ENCODE results near the gene KCNH8. TPM values are rescaled to one million over a fixed set of nuclear protein-coding genes. Genes with fewer than 3 reads are reported as not detected.

The KCNH8 gene
- total RNA-seq, 1 experiment from 2014 or later, result 0.19 TPM

GRCh38 chr3:19264424-19264823 lies 116.1 kb downstream of the KCNH8 start:
- no peaks in the 10 kb centered on the region for H3K9me2 ChIP-seq (replicated peaks; ENCODE audit: insufficient read depth, low read length)
- H3K79me2 ChIP-seq (ENCODE audit: low read length), result no peaks in the 10 kb centered on the region
- H3K27me3 ChIP-seq (ENCODE audit: low read length), result no peaks in the 10 kb centered on the region
- DNase-seq, result no peak
- no peak overlapping the region for H2AFZ ChIP-seq (ENCODE audit: low read length)
- no peaks in the 10 kb centered on the region for H3K36me3 ChIP-seq (ENCODE audit: insufficient read depth, low read length)
- no peak overlapping the region for H3K4me3 ChIP-seq (ENCODE audit: low read length)
- peaks cover 13% of the 10 kb centered on the region; the same call in 1 of the 2 replicates for H3K9me3 ChIP-seq (ENCODE audit: low read length)
- H3K4me2 ChIP-seq (ENCODE audit: low read depth, low read length, poor library complexity, severe bottlenecking), result no peak overlapping the region
- no peak overlapping the region for H3K27ac ChIP-seq (ENCODE audit: low read length)
- no peak overlapping the region for H3K9ac ChIP-seq (ENCODE audit: low read length)
- no peaks in the 10 kb centered on the region for H4K20me1 ChIP-seq (ENCODE audit: insufficient read depth, low read depth, low read length)
- no peaks in the 10 kb centered on the region for H3K4me1 ChIP-seq (ENCODE audit: low read length)

GRCh38 chr3:19267040-19267439 lies 118.7 kb downstream of the KCNH8 start:
- H3K27me3 ChIP-seq (ENCODE audit: low read length), result no peaks in the 10 kb centered on the region
- no peak for DNase-seq

GRCh38 chr3:19270481-19270880 lies 122.2 kb downstream of the KCNH8 start:
- Histone ChIP-seq H2AFZ (ENCODE audit: low read length) (no peak overlapping the region), H3K9ac (ENCODE audit: low read length) (no peak overlapping the region), H3K9me2 (replicated peaks; ENCODE audit: insufficient read depth, low read length) (no peaks in the 10 kb centered on the region), H3K4me1 (ENCODE audit: low read length) (no peaks in the 10 kb centered on the region), H3K27me3 (ENCODE audit: low read length) (no peaks in the 10 kb centered on the region), H3K79me2 (ENCODE audit: low read length) (no peaks in the 10 kb centered on the region), H3K36me3 (ENCODE audit: insufficient read depth, low read length) (no peaks in the 10 kb centered on the region), H3K9me3 (ENCODE audit: low read length) (peaks cover 4% of the 10 kb centered on the region; the same call in 1 of the 2 replicates), H3K27ac (ENCODE audit: low read length) (no peak overlapping the region), H3K4me2 (ENCODE audit: low read depth, low read length, poor library complexity, severe bottlenecking) (no peak overlapping the region), H3K4me3 (ENCODE audit: low read length) (no peak overlapping the region), H4K20me1 (ENCODE audit: insufficient read depth, low read depth, low read length) (no peaks in the 10 kb centered on the region)
- no peak for DNase-seq

More at GRCh38 chr3:19267040-19267439, 118.7 kb downstream of the KCNH8 start:
- H3K9me2 ChIP-seq (replicated peaks; ENCODE audit: insufficient read depth, low read length), result no peaks in the 10 kb centered on the region
- H3K4me3 ChIP-seq (ENCODE audit: low read length), result no peak overlapping the region
- H3K36me3 ChIP-seq (ENCODE audit: insufficient read depth, low read length), result no peaks in the 10 kb centered on the region
- H3K9me3 ChIP-seq (ENCODE audit: low read length), result peaks cover 6% of the 10 kb centered on the region; the same call in 1 of the 2 replicates
- no peaks in the 10 kb centered on the region for H3K79me2 ChIP-seq (ENCODE audit: low read length)
- no peak overlapping the region for H3K9ac ChIP-seq (ENCODE audit: low read length)
- no peak overlapping the region for H2AFZ ChIP-seq (ENCODE audit: low read length)
- H3K4me1 ChIP-seq (ENCODE audit: low read length), result no peaks in the 10 kb centered on the region
- H3K27ac ChIP-seq (ENCODE audit: low read length), result no peak overlapping the region
- no peaks in the 10 kb centered on the region for H4K20me1 ChIP-seq (ENCODE audit: insufficient read depth, low read depth, low read length)
- H3K4me2 ChIP-seq (ENCODE audit: low read depth, low read length, poor library complexity, severe bottlenecking), result no peak overlapping the region

GRCh38 chr3:19272296-19272695 lies 124.0 kb downstream of the KCNH8 start:
- H3K9me2 ChIP-seq (replicated peaks; ENCODE audit: insufficient read depth, low read length), result no peaks in the 10 kb centered on the region
- H3K9me3 ChIP-seq (ENCODE audit: low read length), result peaks cover 8% of the 10 kb centered on the region
- H3K4me3 ChIP-seq (ENCODE audit: low read length), result no peak overlapping the region
- no peaks in the 10 kb centered on the region for H3K79me2 ChIP-seq (ENCODE audit: low read length)
- no peak for DNase-seq
- no peaks in the 10 kb centered on the region for H3K27me3 ChIP-seq (ENCODE audit: low read length)
- no peaks in the 10 kb centered on the region for H4K20me1 ChIP-seq (ENCODE audit: insufficient read depth, low read depth, low read length)
- H3K4me2 ChIP-seq (ENCODE audit: low read depth, low read length, poor library complexity, severe bottlenecking), result no peak overlapping the region
- H2AFZ ChIP-seq (ENCODE audit: low read length), result no peak overlapping the region
- H3K4me1 ChIP-seq (ENCODE audit: low read length), result no peaks in the 10 kb centered on the region
- no peaks in the 10 kb centered on the region for H3K36me3 ChIP-seq (ENCODE audit: insufficient read depth, low read length)
- H3K27ac ChIP-seq (ENCODE audit: low read length), result no peak overlapping the region
- no peak overlapping the region for H3K9ac ChIP-seq (ENCODE audit: low read length)

- H3K9me2 ChIP-seq (replicated peaks; ENCODE audit: insufficient read depth, low read length), result no peaks in the 10 kb centered on the region
- no peaks in the 10 kb centered on the region for H3K4me1 ChIP-seq (ENCODE audit: low read length)
- H3K9ac ChIP-seq (ENCODE audit: low read length), result no peak overlapping the region
- no peaks in the 10 kb centered on the region for H3K36me3 ChIP-seq (ENCODE audit: insufficient read depth, low read length)
- H3K27ac ChIP-seq (ENCODE audit: low read length), result no peak overlapping the region
- no peak overlapping the region for H3K4me2 ChIP-seq (ENCODE audit: low read depth, low read length, poor library complexity, severe bottlenecking)
- no peak overlapping the region for H2AFZ ChIP-seq (ENCODE audit: low read length)
- no peaks in the 10 kb centered on the region for H3K27me3 ChIP-seq (ENCODE audit: low read length)
- no peaks in the 10 kb centered on the region for H4K20me1 ChIP-seq (ENCODE audit: insufficient read depth, low read depth, low read length)
- H3K79me2 ChIP-seq (ENCODE audit: low read length), result no peaks in the 10 kb centered on the region
- H3K9me3 ChIP-seq (ENCODE audit: low read length), result peaks cover 8% of the 10 kb centered on the region
- no peak overlapping the region for H3K4me3 ChIP-seq (ENCODE audit: low read length)
- no peak for DNase-seq
Measured at GRCh38 chr3:19273091-19273490, 124.8 kb downstream of the KCNH8 start.

- no peak for DNase-seq
- no peaks in the 10 kb centered on the region for H3K79me2 ChIP-seq (ENCODE audit: low read length)
- no peaks in the 10 kb centered on the region for H4K20me1 ChIP-seq (ENCODE audit: insufficient read depth, low read depth, low read length)
- H3K4me1 ChIP-seq (ENCODE audit: low read length), result no peaks in the 10 kb centered on the region
- no peak overlapping the region for H3K4me3 ChIP-seq (ENCODE audit: low read length)
- no peak overlapping the region for H3K9ac ChIP-seq (ENCODE audit: low read length)
- no peaks in the 10 kb centered on the region for H3K36me3 ChIP-seq (ENCODE audit: insufficient read depth, low read length)
- no peaks in the 10 kb centered on the region for H3K9me2 ChIP-seq (replicated peaks; ENCODE audit: insufficient read depth, low read length)
- no peak overlapping the region for H2AFZ ChIP-seq (ENCODE audit: low read length)
- H3K9me3 ChIP-seq (ENCODE audit: low read length), result peaks cover 8% of the 10 kb centered on the region
- no peaks in the 10 kb centered on the region for H3K27me3 ChIP-seq (ENCODE audit: low read length)
- no peak overlapping the region for H3K4me2 ChIP-seq (ENCODE audit: low read depth, low read length, poor library complexity, severe bottlenecking)
- no peak overlapping the region for H3K27ac ChIP-seq (ENCODE audit: low read length)
Measured at GRCh38 chr3:19274576-19274975, 126.3 kb downstream of the KCNH8 start.

- Histone ChIP-seq H3K27me3 (ENCODE audit: low read length) (no peaks in the 10 kb centered on the region), H3K9me2 (replicated peaks; ENCODE audit: insufficient read depth, low read length) (no peaks in the 10 kb centered on the region)
Measured at GRCh38 chr3:19284974-19285373, 136.7 kb downstream of the KCNH8 start.

GRCh38 chr3:19293295-19293694 lies 145.0 kb downstream of the KCNH8 start:
- Histone ChIP-seq H4K20me1 (ENCODE audit: insufficient read depth, low read depth, low read length) (no peaks in the 10 kb centered on the region), H3K27ac (ENCODE audit: low read length) (no peak overlapping the region), H3K79me2 (ENCODE audit: low read length) (no peaks in the 10 kb centered on the region), H3K9ac (ENCODE audit: low read length) (no peak overlapping the region), H3K4me2 (ENCODE audit: low read depth, low read length, poor library complexity, severe bottlenecking) (no peak overlapping the region), H3K36me3 (ENCODE audit: insufficient read depth, low read length) (no peaks in the 10 kb centered on the region), H3K9me2 (replicated peaks; ENCODE audit: insufficient read depth, low read length) (no peaks in the 10 kb centered on the region), H2AFZ (ENCODE audit: low read length) (no peak overlapping the region), H3K27me3 (ENCODE audit: low read length) (no peaks in the 10 kb centered on the region), H3K4me1 (ENCODE audit: low read length) (no peaks in the 10 kb centered on the region), H3K9me3 (ENCODE audit: low read length) (peaks cover 13% of the 10 kb centered on the region), H3K4me3 (ENCODE audit: low read length) (no peak overlapping the region)
- DNase-seq, result no peak

More at GRCh38 chr3:19284974-19285373, 136.7 kb downstream of the KCNH8 start:
- no peak for DNase-seq
- no peaks in the 10 kb centered on the region for H3K4me1 ChIP-seq (ENCODE audit: low read length)
- no peak overlapping the region for H2AFZ ChIP-seq (ENCODE audit: low read length)
- no peak overlapping the region for H3K9ac ChIP-seq (ENCODE audit: low read length)
- H3K36me3 ChIP-seq (ENCODE audit: insufficient read depth, low read length), result no peaks in the 10 kb centered on the region
- no peaks in the 10 kb centered on the region for H3K79me2 ChIP-seq (ENCODE audit: low read length)
- peaks cover 12% of the 10 kb centered on the region; the same call in 1 of the 2 replicates for H3K9me3 ChIP-seq (ENCODE audit: low read length)
- H4K20me1 ChIP-seq (ENCODE audit: insufficient read depth, low read depth, low read length), result no peaks in the 10 kb centered on the region
- H3K27ac ChIP-seq (ENCODE audit: low read length), result no peak overlapping the region
- no peak overlapping the region for H3K4me2 ChIP-seq (ENCODE audit: low read depth, low read length, poor library complexity, severe bottlenecking)
- H3K4me3 ChIP-seq (ENCODE audit: low read length), result no peak overlapping the region

GRCh38 chr3:19295208-19295607 lies 146.9 kb downstream of the KCNH8 start:
- no peak for DNase-seq

More at GRCh38 chr3:19295208-19295607, 146.9 kb downstream of the KCNH8 start:
- H3K79me2 ChIP-seq (ENCODE audit: low read length), result no peaks in the 10 kb centered on the region
- no peaks in the 10 kb centered on the region for H3K27me3 ChIP-seq (ENCODE audit: low read length)
- no peak overlapping the region for H2AFZ ChIP-seq (ENCODE audit: low read length)
- no peak overlapping the region for H3K4me2 ChIP-seq (ENCODE audit: low read depth, low read length, poor library complexity, severe bottlenecking)
- H3K27ac ChIP-seq (ENCODE audit: low read length), result no peak overlapping the region
- H4K20me1 ChIP-seq (ENCODE audit: insufficient read depth, low read depth, low read length), result no peaks in the 10 kb centered on the region
- no peak overlapping the region for H3K9ac ChIP-seq (ENCODE audit: low read length)
- H3K36me3 ChIP-seq (ENCODE audit: insufficient read depth, low read length), result no peaks in the 10 kb centered on the region
- no peaks in the 10 kb centered on the region for H3K4me1 ChIP-seq (ENCODE audit: low read length)
- peaks cover 13% of the 10 kb centered on the region for H3K9me3 ChIP-seq (ENCODE audit: low read length)
- H3K9me2 ChIP-seq (replicated peaks; ENCODE audit: insufficient read depth, low read length), result no peaks in the 10 kb centered on the region
- no peak overlapping the region for H3K4me3 ChIP-seq (ENCODE audit: low read length)
